ENCODE results near the gene CRKL. TPM values are rescaled to one million over a fixed set of nuclear protein-coding genes. Genes with fewer than 3 reads are reported as not detected.

The CRKL gene
- total RNA-seq, 1 donor from 2014 or later = 78.2 TPM

GRCh38 chr22:20991252-20992055, 74.2 kb downstream of the CRKL start:
- intact Hi-C loops (cut with micrococcal nuclease) = no loop called here
- Mint-ChIP-seq H3K36me3 (ENCODE audit: low read depth) (peaks cover 16% of the 10 kb centered on the region), H3K4me3 (no peak overlapping the region), H3K9me3 (no peaks in the 10 kb centered on the region), H3K27me3 (ENCODE audit: insufficient read depth) (no peaks in the 10 kb centered on the region), H3K27ac (no peak overlapping the region), H3K4me1 (ENCODE audit: low read depth) (no peaks in the 10 kb centered on the region)
- no peak for DNase-seq (ENCODE audit: low spot score)

- intact Hi-C loops (cut with micrococcal nuclease) = no loop called here
- H3K4me1 Mint-ChIP-seq (ENCODE audit: low read depth) = no peaks in the 10 kb centered on the region
Observed at GRCh38 chr22:20992056-20992442, 74.8 kb downstream of the CRKL start.

GRCh38 chr22:20992456-20993303, 75.5 kb downstream of the CRKL start:
- H3K27ac Mint-ChIP-seq = no peak overlapping the region
- no peaks in the 10 kb centered on the region for H3K4me1 Mint-ChIP-seq (ENCODE audit: low read depth)
- intact Hi-C loops (cut with micrococcal nuclease) = no loop called here
- no peaks in the 10 kb centered on the region for H3K9me3 Mint-ChIP-seq
- DNase-seq (ENCODE audit: low spot score) = no peak
- H3K27me3 Mint-ChIP-seq (ENCODE audit: insufficient read depth) = no peaks in the 10 kb centered on the region
- peaks cover 10% of the 10 kb centered on the region for H3K36me3 Mint-ChIP-seq (ENCODE audit: low read depth)
- no peak overlapping the region for H3K4me3 Mint-ChIP-seq

More at GRCh38 chr22:20992056-20992442, 74.8 kb downstream of the CRKL start:
- H3K4me3 Mint-ChIP-seq = no peak overlapping the region
- H3K36me3 Mint-ChIP-seq (ENCODE audit: low read depth) = peaks cover 12% of the 10 kb centered on the region
- no peak for DNase-seq (ENCODE audit: low spot score)
- H3K27me3 Mint-ChIP-seq (ENCODE audit: insufficient read depth) = no peaks in the 10 kb centered on the region
- H3K9me3 Mint-ChIP-seq = no peaks in the 10 kb centered on the region
- H3K27ac Mint-ChIP-seq = no peak overlapping the region

- intact Hi-C loops (cut with micrococcal nuclease) = no loop called here
- Mint-ChIP-seq H3K27me3 (ENCODE audit: insufficient read depth) (no peaks in the 10 kb centered on the region), H3K9me3 (no peaks in the 10 kb centered on the region), H3K27ac (no peak overlapping the region), H3K36me3 (ENCODE audit: low read depth) (peaks cover 15% of the 10 kb centered on the region), H3K4me1 (ENCODE audit: low read depth) (no peaks in the 10 kb centered on the region), H3K4me3 (no peak overlapping the region)
- DNase-seq (ENCODE audit: low spot score) = no peak
Observed at GRCh38 chr22:20993304-20994127, 76.3 kb downstream of the CRKL start.

- Mint-ChIP-seq H3K4me3 (no peak overlapping the region), H3K27ac (no peak overlapping the region), H3K36me3 (ENCODE audit: low read depth) (peaks cover 15% of the 10 kb centered on the region), H3K4me1 (ENCODE audit: low read depth) (no peaks in the 10 kb centered on the region), H3K27me3 (ENCODE audit: insufficient read depth) (no peaks in the 10 kb centered on the region), H3K9me3 (no peaks in the 10 kb centered on the region)
- intact Hi-C loops (cut with micrococcal nuclease) = no loop called here
- no peak for DNase-seq (ENCODE audit: low spot score)
Observed at GRCh38 chr22:20994128-20994901, 77.1 kb downstream of the CRKL start.

- DNase-seq (ENCODE audit: low spot score) = no peak
- H3K36me3 Mint-ChIP-seq (ENCODE audit: low read depth) = peaks cover 15% of the 10 kb centered on the region
- no peaks in the 10 kb centered on the region for H3K4me1 Mint-ChIP-seq (ENCODE audit: low read depth)
- no peaks in the 10 kb centered on the region for H3K9me3 Mint-ChIP-seq
- H3K27ac Mint-ChIP-seq = no peak overlapping the region
- intact Hi-C loops (cut with micrococcal nuclease) = no loop called here
- H3K27me3 Mint-ChIP-seq (ENCODE audit: insufficient read depth) = no peaks in the 10 kb centered on the region
- no peak overlapping the region for H3K4me3 Mint-ChIP-seq
Observed at GRCh38 chr22:20994902-20995241, 77.7 kb downstream of the CRKL start.

- H3K4me3 Mint-ChIP-seq = no peak overlapping the region
- intact Hi-C loops (cut with micrococcal nuclease) = no loop called here
- no peak for DNase-seq (ENCODE audit: low spot score)
- H3K36me3 Mint-ChIP-seq (ENCODE audit: low read depth) = peaks cover 13% of the 10 kb centered on the region
- no peaks in the 10 kb centered on the region for H3K27me3 Mint-ChIP-seq (ENCODE audit: insufficient read depth)
- H3K27ac Mint-ChIP-seq = no peak overlapping the region
- H3K9me3 Mint-ChIP-seq = no peaks in the 10 kb centered on the region
- no peaks in the 10 kb centered on the region for H3K4me1 Mint-ChIP-seq (ENCODE audit: low read depth)
Observed at GRCh38 chr22:20995329-20996030, 78.3 kb downstream of the CRKL start.

- Mint-ChIP-seq H3K36me3 (ENCODE audit: low read depth) (peaks cover 10% of the 10 kb centered on the region), H3K27ac (no peak overlapping the region), H3K27me3 (ENCODE audit: insufficient read depth) (no peaks in the 10 kb centered on the region), H3K4me3 (no peak overlapping the region), H3K9me3 (no peaks in the 10 kb centered on the region), H3K4me1 (ENCODE audit: low read depth) (no peaks in the 10 kb centered on the region)
- intact Hi-C loops (cut with micrococcal nuclease) = no loop called here
- no peak for DNase-seq (ENCODE audit: low spot score)
Observed at GRCh38 chr22:20996031-20996410, 78.8 kb downstream of the CRKL start.

- H3K4me3 Mint-ChIP-seq = no peak overlapping the region
- DNase-seq (ENCODE audit: low spot score) = no peak
- H3K36me3 Mint-ChIP-seq (ENCODE audit: low read depth) = peaks cover 12% of the 10 kb centered on the region
- H3K27me3 Mint-ChIP-seq (ENCODE audit: insufficient read depth) = no peaks in the 10 kb centered on the region
- H3K9me3 Mint-ChIP-seq = no peaks in the 10 kb centered on the region
- intact Hi-C loops (cut with micrococcal nuclease) = no loop called here
- no peaks in the 10 kb centered on the region for H3K4me1 Mint-ChIP-seq (ENCODE audit: low read depth)
- no peak overlapping the region for H3K27ac Mint-ChIP-seq
Observed at GRCh38 chr22:20996598-20997535, 79.7 kb downstream of the CRKL start.

GRCh38 chr22:20997536-20998257, 80.5 kb downstream of the CRKL start:
- Mint-ChIP-seq H3K4me3 (no peak overlapping the region), H3K36me3 (ENCODE audit: low read depth) (peaks cover 10% of the 10 kb centered on the region), H3K9me3 (no peaks in the 10 kb centered on the region), H3K27ac (no peak overlapping the region), H3K4me1 (ENCODE audit: low read depth) (no peaks in the 10 kb centered on the region), H3K27me3 (ENCODE audit: insufficient read depth) (no peaks in the 10 kb centered on the region)
- no peak for DNase-seq (ENCODE audit: low spot score)
- intact Hi-C loops (cut with micrococcal nuclease) = no loop called here
